SH-SY5Y (cell line): ENCODE measurements around the gene SLC40A1.

ENCODE experiments used
- GATA2 ChIP-seq: IDR thresholded peaks from 2 replicates; pipeline ENCODE4 v1.6.1; 2011; ENCODE audit warnings: mild to moderate bottlenecking, low read depth, low read length
- GATA3 ChIP-seq: IDR thresholded peaks from 2 replicates; pipeline ENCODE4 v1.6.1; 2011; ENCODE audit warnings: low read depth, mild to moderate bottlenecking, low read length, moderate library complexity

GRCh38 chr2:189595417-189595816 is 14.8 kb upstream of the SLC40A1 start:
- TF ChIP-seq GATA2 (no peak), GATA3 (no peak)
